SK-N-SH (cell line): ENCODE data around the gene SND1. TPM values are rescaled to one million over a fixed set of nuclear protein-coding genes. Genes with fewer than 3 reads are reported as not detected.

Experiments used
- CTCF ChIA-PET: fragments of 300-600, 350-600 bp; formaldehyde crosslinking; extraction: SDS; loops from one replicate; lab custom pipeline; 2021; lab: Yijun Ruan, JAX
- POLR2A ChIA-PET: fragments of 350-600 bp; sonication (Branson Sonifier 250); formaldehyde crosslinking; extraction: SDS; loops from one replicate; lab custom pipeline; 2020; ENCODE audit warnings: antibody characterized with exemption, inconsistent platforms; lab: Yijun Ruan, JAX
- DNase-seq: peaks from one replicate; pipeline ENCODE4 v3.0.0; 2012
- H2AFZ ChIP-seq: fragments of 200-600 bp; sonication (generic); 2 replicates; pipeline ENCODE4 v1.8.1; 2016; ENCODE audit warnings: antibody characterized with exemption, mild to moderate bottlenecking, low read depth
- H3F3A ChIP-seq: fragments of 200-600 bp; sonication (generic); replicated peaks from 2 replicates; pipeline ENCODE3; 2016; ENCODE audit warnings: antibody characterized with exemption, mild to moderate bottlenecking; ENCODE audit not compliant: insufficient read depth
- H3K27ac ChIP-seq, 2 experiments: fragments of 200-500 bp in 1 of 2; fragments of 200-600 bp in 1 of 2; sonication (Bioruptor generic) in 1 of 2; sonication (generic), shearing (Covaris generic) in 1 of 2; 2 replicates each; pipeline versions ENCODE4 v1.5.1 to v1.6.1; 2014 to 2016; ENCODE audit warnings: low read depth in 2 of 2, inconsistent platforms in 1 of 2, low read length in 1 of 2, mild to moderate bottlenecking in 1 of 2, mixed read lengths in 1 of 2
- H3K27me3 ChIP-seq: fragments of 200-600 bp; sonication (generic), shearing (Covaris generic); 2 replicates; pipeline ENCODE4 v1.6.1; 2016; ENCODE audit warnings: mixed run types; ENCODE audit not compliant: insufficient read depth
- H3K36me3 ChIP-seq, 2 experiments: fragments of 200-500 bp in 1 of 2; fragments of 200-600 bp in 1 of 2; sonication (Bioruptor generic) in 1 of 2; sonication (generic) in 1 of 2; replicated peaks in 1 of 2; 2 replicates each; pipeline versions ENCODE3 to v1.5.1; 2014 to 2016; ENCODE audit warnings: low read length in 1 of 2, mild to moderate bottlenecking in 1 of 2; ENCODE audit not compliant: insufficient read depth in 2 of 2, control insufficient read depth in 1 of 2
- H3K4me1 ChIP-seq, 2 experiments: fragments of 200-500 bp in 1 of 2; fragments of 200-600 bp in 1 of 2; sonication (Bioruptor generic) in 1 of 2; sonication (generic), shearing (Covaris generic) in 1 of 2; 2 replicates each; pipeline versions ENCODE4 v1.5.1 to v1.6.1; 2014 to 2016; ENCODE audit warnings: low read depth in 1 of 2, low read length in 1 of 2, mixed run types in 1 of 2; ENCODE audit not compliant: insufficient read depth in 2 of 2, control insufficient read depth in 1 of 2
- H3K4me2 ChIP-seq: fragments of 200-600 bp; sonication (generic), shearing (Covaris generic); 2 replicates; pipeline ENCODE4 v1.6.1; 2017; ENCODE audit warnings: mixed run types
- H3K4me3 ChIP-seq, 2 experiments: fragments of 200-500 bp in 1 of 2; fragments of 200-600 bp in 1 of 2; sonication (Bioruptor generic) in 1 of 2; sonication (generic), shearing (Covaris generic) in 1 of 2; 2 replicates each; pipeline versions ENCODE4 v1.5.1 to v1.8.1; 2014 to 2016; ENCODE audit warnings: low read depth in 2 of 2, inconsistent platforms in 1 of 2, low read length in 1 of 2, mild to moderate bottlenecking in 1 of 2, mixed read lengths in 1 of 2, moderate library complexity in 1 of 2
- H3K79me2 ChIP-seq: fragments of 200-600 bp; sonication (generic); 2 replicates; pipeline ENCODE4 v1.8.1; 2017; ENCODE audit warnings: mild to moderate bottlenecking; ENCODE audit not compliant: insufficient read depth
- H3K9ac ChIP-seq: fragments of 200-600 bp; sonication (generic); 2 replicates; pipeline ENCODE4 v1.6.1; 2017; ENCODE audit warnings: mixed run types
- H3K9me2 ChIP-seq: fragments of 200-600 bp; sonication (generic); 2 replicates; pipeline ENCODE4 v1.6.1; 2017; ENCODE audit warnings: mixed run types
- H3K9me3 ChIP-seq: fragments of 200-600 bp; sonication (generic); 2 replicates; pipeline ENCODE4 v1.6.1; 2017; ENCODE audit warnings: mixed run types, mild to moderate bottlenecking, moderate library complexity
- H4K20me1 ChIP-seq: fragments of 200-600 bp; sonication (generic); 2 replicates; pipeline ENCODE4 v1.6.1; 2017; ENCODE audit warnings: mild to moderate bottlenecking, mixed run types; ENCODE audit not compliant: insufficient read depth
- CHD2 ChIP-seq: fragments of 150-350 bp; IDR thresholded peaks from 2 replicates; pipeline ENCODE4 v1.6.1; 2018; ENCODE audit warnings: low read length; ENCODE audit not compliant: partially characterized antibody
- ELF1 ChIP-seq: IDR thresholded peaks from 2 replicates; pipeline ENCODE4 v1.4.0; 2012
- EP300 ChIP-seq, 2 experiments: IDR thresholded peaks; 2 replicates each; pipeline versions ENCODE4 v1.4.0 to v1.6.1; 2012; ENCODE audit warnings: borderline replicate concordance in 1 of 2, low read depth in 1 of 2, low read length in 1 of 2
- EZH2phosphoT487 ChIP-seq: fragments of 200-600 bp; sonication (generic); IDR thresholded peaks from 2 replicates; pipeline ENCODE4 v1.6.1; 2017; ENCODE audit warnings: low read depth, mixed run types, mild to moderate bottlenecking, antibody characterized with exemption, moderate library complexity, borderline replicate concordance
- FOSL2 ChIP-seq: IDR thresholded peaks from 2 replicates; pipeline ENCODE4 v1.4.0; 2012; ENCODE audit warnings: low read depth, mild to moderate bottlenecking, moderate library complexity, borderline replicate concordance
- FOXJ3 ChIP-seq: sonication (generic); formaldehyde crosslinking; IDR thresholded peaks from 2 replicates; pipeline ENCODE4 v1.5.1; 2020; ENCODE audit warnings: mild to moderate bottlenecking, missing genetic modification reagents
- FOXM1 ChIP-seq: IDR thresholded peaks from 2 replicates; pipeline ENCODE4 v1.4.0; 2012; ENCODE audit warnings: low read depth, mild to moderate bottlenecking
- GABPA ChIP-seq: IDR thresholded peaks from 2 replicates; pipeline ENCODE4 v1.4.0; 2012; ENCODE audit warnings: low read depth, mild to moderate bottlenecking
- JUND ChIP-seq: IDR thresholded peaks from 2 replicates; pipeline ENCODE4 v1.4.0; 2012
- NFIC ChIP-seq: IDR thresholded peaks from 2 replicates; pipeline ENCODE4 v1.4.0; 2012; ENCODE audit warnings: borderline replicate concordance
- NRF1 ChIP-seq: IDR thresholded peaks from 2 replicates; pipeline ENCODE4 v1.6.1; 2012; ENCODE audit warnings: low read depth, mild to moderate bottlenecking, low read length
- POLR2AphosphoS5 ChIP-seq: IDR thresholded peaks from 2 replicates; pipeline ENCODE4 v1.6.1; 2012; ENCODE audit warnings: low read depth, low read length
- RAD21 ChIP-seq: IDR thresholded peaks from 2 replicates; pipeline ENCODE4 v1.6.1; 2012; ENCODE audit warnings: mild to moderate bottlenecking, low read length
- RFX5 ChIP-seq: IDR thresholded peaks from 2 replicates; pipeline ENCODE4 v1.6.1; 2012; ENCODE audit warnings: mild to moderate bottlenecking, improper control_type of control experiment, low read length
- RXRA ChIP-seq: IDR thresholded peaks from 2 replicates; pipeline ENCODE4 v1.4.0; 2012; ENCODE audit warnings: low read depth, mild to moderate bottlenecking, borderline replicate concordance
- SIN3A ChIP-seq: IDR thresholded peaks from 2 replicates; pipeline ENCODE4 v1.6.1; 2012; ENCODE audit warnings: low read depth, mild to moderate bottlenecking, low read length, moderate library complexity, borderline replicate concordance
- SMC3 ChIP-seq: IDR thresholded peaks from 2 replicates; pipeline ENCODE4 v1.6.1; 2012; ENCODE audit warnings: low read depth, low read length, improper control_type of control experiment
- USF1 ChIP-seq: IDR thresholded peaks from 2 replicates; pipeline ENCODE4 v1.4.0; 2012; ENCODE audit warnings: low read depth, borderline replicate concordance
- YY1 ChIP-seq: IDR thresholded peaks from 2 replicates; pipeline ENCODE4 v1.4.0; 2012; ENCODE audit warnings: low read depth, mild to moderate bottlenecking
- WGBS: methylation state at CpG from one replicate; pipeline ENCODE4 v1.1.6; 2017; ENCODE audit warnings: low lambda C conversion rate; 5-methylcytosine and 5-hydroxymethylcytosine counted together
- polyA plus RNA-seq, 3 experiments: library from polyadenylated mRNA; depleted of rRNA; stranded (reverse); fragments of >200 nt; gene quantifications; 2 replicates each; pipeline ENCODE4 v1.2.3, GENCODE V29; 2012
- TF ChIP-seq, protein P1 (sequence below): IDR thresholded peaks from 2 replicates; pipeline ENCODE4 v1.4.0; 2012; ENCODE audit warnings: low read depth, borderline replicate concordance
- TF ChIP-seq, protein P2 (sequence below): IDR thresholded peaks from 2 replicates; pipeline ENCODE4; 2012
- TF ChIP-seq, protein P3 (sequence below): IDR thresholded peaks from 2 replicates; pipeline ENCODE4 v1.6.1; 2012; ENCODE audit warnings: mild to moderate bottlenecking, low read depth, low read length, moderate library complexity

SND1 gene
- polyA plus RNA-seq, 1 of the 3 experiments (the other 2 are of a cell fraction) = 165 TPM

- TF ChIP-seq NFIC (no peak), YY1 (no peak), GABPA (0 out of 2 replicates have a peak, but pooled peaks have one; percentile 42), USF1 (peak; percentile 70; the same call in 1 of the 2 replicates), SMC3 (peak; percentile 90), FOXM1 (no peak), CHD2 (no peak), ELF1 (peak; percentile 39; the same call in 1 of the 2 replicates), POLR2AphosphoS5 (no peak)
- TF ChIP-seq, protein P1, sequence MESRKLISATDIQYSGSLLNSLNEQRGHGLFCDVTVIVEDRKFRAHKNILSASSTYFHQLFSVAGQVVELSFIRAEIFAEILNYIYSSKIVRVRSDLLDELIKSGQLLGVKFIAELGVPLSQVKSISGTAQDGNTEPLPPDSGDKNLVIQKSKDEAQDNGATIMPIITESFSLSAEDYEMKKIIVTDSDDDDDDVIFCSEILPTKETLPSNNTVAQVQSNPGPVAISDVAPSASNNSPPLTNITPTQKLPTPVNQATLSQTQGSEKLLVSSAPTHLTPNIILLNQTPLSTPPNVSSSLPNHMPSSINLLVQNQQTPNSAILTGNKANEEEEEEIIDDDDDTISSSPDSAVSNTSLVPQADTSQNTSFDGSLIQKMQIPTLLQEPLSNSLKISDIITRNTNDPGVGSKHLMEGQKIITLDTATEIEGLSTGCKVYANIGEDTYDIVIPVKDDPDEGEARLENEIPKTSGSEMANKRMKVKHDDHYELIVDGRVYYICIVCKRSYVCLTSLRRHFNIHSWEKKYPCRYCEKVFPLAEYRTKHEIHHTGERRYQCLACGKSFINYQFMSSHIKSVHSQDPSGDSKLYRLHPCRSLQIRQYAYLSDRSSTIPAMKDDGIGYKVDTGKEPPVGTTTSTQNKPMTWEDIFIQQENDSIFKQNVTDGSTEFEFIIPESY = no peak
These were observed 483.7 kb downstream of the SND1 start (continued) for GRCh38 chr7:128135515-128136214.

DNA sequence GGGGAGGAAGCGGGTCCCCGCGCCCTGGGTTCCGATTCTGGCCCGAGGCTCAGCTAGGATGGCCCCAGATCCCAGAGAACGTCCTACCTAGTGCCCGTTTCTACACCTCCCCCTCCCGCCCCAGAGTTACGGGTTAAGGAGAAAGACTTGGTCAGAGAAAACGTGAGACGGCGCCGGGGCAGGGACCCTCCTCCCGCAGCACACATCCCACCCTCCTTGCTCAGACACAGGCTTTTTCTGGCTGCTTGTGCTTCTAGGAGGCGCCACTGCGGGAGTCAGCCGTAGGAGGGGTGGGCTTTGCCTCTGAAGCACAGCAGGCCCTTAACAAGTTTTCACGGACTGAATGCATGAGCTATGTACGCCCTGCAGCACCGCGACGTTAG is 484.2 kb downstream of the SND1 start:
- peak overlapping the region; percentile 45 for H3K9ac ChIP-seq
- 27% methylated on average over 22 of the region's 22 CpGs for WGBS
- CTCF ChIA-PET = interaction anchor here (0.6 to 5.9 kb wide), 82 partner anchors 9 to 1338 kb away, joined by 3 to 162 read pairs (median 6); partner anchors contain the start of genes ARF5 and LRRC4
- peak overlapping the region; percentile 93 for H2AFZ ChIP-seq
- peak; percentile 78 for DNase-seq
- no peaks in the 10 kb centered on the region for H3K79me2 ChIP-seq
- H3K9me3 ChIP-seq = no peaks in the 10 kb centered on the region
- H3K9me2 ChIP-seq = no peaks in the 10 kb centered on the region; the same call in 1 of the 2 replicates
- peaks cover 4 to 10% of the 10 kb centered on the region in 2 experiments; a peak in 2 of 4 replicates for H3K4me1 ChIP-seq
- H3K27ac ChIP-seq = no peak overlapping the region; a peak in 1 of 4 replicates
- H4K20me1 ChIP-seq = no peaks in the 10 kb centered on the region
- no peaks in the 10 kb centered on the region for H3K36me3 ChIP-seq
- H3K27me3 ChIP-seq = 0 out of 2 replicates have a peak, but pooled peaks cover 9% of the 10 kb centered on the region
- H3K4me3 ChIP-seq = peak overlapping the region; percentile 60 to 77
- peak overlapping the region; percentile 91 for H3K4me2 ChIP-seq
- POLR2A ChIA-PET = interaction anchor here (0.7 to 1.2 kb wide), 2 partner anchors 10 to 527 kb away, joined by 3 read pairs; no protein-coding TSS in a partner anchor
- H3F3A ChIP-seq = no peaks in the 10 kb centered on the region
- TF ChIP-seq RXRA = no peak
- no peak for TF ChIP-seq RFX5
- TF ChIP-seq FOSL2 = no peak
- no peak for TF ChIP-seq SIN3A
- no peak for TF ChIP-seq YY1
- TF ChIP-seq, protein P2, sequence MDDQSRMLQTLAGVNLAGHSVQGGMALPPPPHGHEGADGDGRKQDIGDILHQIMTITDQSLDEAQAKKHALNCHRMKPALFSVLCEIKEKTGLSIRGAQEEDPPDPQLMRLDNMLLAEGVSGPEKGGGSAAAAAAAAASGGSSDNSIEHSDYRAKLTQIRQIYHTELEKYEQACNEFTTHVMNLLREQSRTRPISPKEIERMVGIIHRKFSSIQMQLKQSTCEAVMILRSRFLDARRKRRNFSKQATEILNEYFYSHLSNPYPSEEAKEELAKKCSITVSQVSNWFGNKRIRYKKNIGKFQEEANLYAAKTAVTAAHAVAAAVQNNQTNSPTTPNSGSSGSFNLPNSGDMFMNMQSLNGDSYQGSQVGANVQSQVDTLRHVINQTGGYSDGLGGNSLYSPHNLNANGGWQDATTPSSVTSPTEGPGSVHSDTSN = no peak
- TF ChIP-seq NRF1 = no peak
- TF ChIP-seq, protein P3, sequence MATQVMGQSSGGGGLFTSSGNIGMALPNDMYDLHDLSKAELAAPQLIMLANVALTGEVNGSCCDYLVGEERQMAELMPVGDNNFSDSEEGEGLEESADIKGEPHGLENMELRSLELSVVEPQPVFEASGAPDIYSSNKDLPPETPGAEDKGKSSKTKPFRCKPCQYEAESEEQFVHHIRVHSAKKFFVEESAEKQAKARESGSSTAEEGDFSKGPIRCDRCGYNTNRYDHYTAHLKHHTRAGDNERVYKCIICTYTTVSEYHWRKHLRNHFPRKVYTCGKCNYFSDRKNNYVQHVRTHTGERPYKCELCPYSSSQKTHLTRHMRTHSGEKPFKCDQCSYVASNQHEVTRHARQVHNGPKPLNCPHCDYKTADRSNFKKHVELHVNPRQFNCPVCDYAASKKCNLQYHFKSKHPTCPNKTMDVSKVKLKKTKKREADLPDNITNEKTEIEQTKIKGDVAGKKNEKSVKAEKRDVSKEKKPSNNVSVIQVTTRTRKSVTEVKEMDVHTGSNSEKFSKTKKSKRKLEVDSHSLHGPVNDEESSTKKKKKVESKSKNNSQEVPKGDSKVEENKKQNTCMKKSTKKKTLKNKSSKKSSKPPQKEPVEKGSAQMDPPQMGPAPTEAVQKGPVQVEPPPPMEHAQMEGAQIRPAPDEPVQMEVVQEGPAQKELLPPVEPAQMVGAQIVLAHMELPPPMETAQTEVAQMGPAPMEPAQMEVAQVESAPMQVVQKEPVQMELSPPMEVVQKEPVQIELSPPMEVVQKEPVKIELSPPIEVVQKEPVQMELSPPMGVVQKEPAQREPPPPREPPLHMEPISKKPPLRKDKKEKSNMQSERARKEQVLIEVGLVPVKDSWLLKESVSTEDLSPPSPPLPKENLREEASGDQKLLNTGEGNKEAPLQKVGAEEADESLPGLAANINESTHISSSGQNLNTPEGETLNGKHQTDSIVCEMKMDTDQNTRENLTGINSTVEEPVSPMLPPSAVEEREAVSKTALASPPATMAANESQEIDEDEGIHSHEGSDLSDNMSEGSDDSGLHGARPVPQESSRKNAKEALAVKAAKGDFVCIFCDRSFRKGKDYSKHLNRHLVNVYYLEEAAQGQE = no peak
- no peak for TF ChIP-seq SMC3
- TF ChIP-seq JUND = no peak
- TF ChIP-seq ELF1 = no peak
- TF ChIP-seq EP300 (IDR thresholded peaks at IDR 0.05; ENCODE audit: borderline replicate concordance in 1 of 2, low read depth in 1 of 2, low read length in 1 of 2) = no peak
- TF ChIP-seq USF1 = no peak
- no peak for TF ChIP-seq RAD21
- no peak for TF ChIP-seq CHD2
- no peak for TF ChIP-seq GABPA
- TF ChIP-seq FOXJ3 (CRISPR knock-in tag) = no peak
- TF ChIP-seq EZH2phosphoT487 = no peak
